Gastroesophageal sphincter (tissue), 3 donors: Measurements from ENCODE around the gene IL34.

ENCODE experiments used
- POLR2A ChIP-seq, 2 donors: fragments of 450-650 bp; IDR thresholded peaks; one replicate each; pipeline ENCODE4 v1.6.1; 2017; ENCODE audit warnings: antibody characterized with exemption in 2 of 2, mild to moderate bottlenecking in 2 of 2, moderate library complexity in 1 of 2
- TF ChIP-seq, protein P1 (sequence below), 4 experiments: fragments of 200-600 bp in 2 of 4; fragments of 450-650 bp in 2 of 4; sonication (generic) in 1 of 4; IDR thresholded peaks; one replicate each; pipeline ENCODE4 v1.5.1; 2017 to 2019; ENCODE audit warnings: antibody characterized with exemption in 4 of 4, mild to moderate bottlenecking in 2 of 4, moderate library complexity in 2 of 4

DNA sequence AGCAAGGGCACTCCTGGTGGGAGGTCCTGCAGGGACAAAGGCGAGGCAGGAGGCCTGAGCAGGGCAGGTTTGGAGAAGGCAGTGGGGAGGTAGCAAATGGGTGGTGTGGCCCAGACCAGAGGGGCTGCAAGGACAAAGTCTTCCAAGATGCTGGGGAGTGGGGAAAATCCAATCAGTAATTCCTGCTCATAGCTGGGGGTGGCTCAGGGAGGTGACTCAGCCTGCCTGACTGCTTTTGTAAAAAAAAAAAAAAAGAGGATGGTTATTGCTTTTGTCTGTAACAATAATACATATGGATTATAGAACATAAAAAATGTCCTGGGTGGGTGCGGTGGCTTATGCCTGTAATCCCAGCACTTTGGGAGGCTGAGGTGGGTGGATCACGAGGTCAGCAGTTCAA is 5.2 kb downstream of the IL34 start:
- TF ChIP-seq, protein P1, sequence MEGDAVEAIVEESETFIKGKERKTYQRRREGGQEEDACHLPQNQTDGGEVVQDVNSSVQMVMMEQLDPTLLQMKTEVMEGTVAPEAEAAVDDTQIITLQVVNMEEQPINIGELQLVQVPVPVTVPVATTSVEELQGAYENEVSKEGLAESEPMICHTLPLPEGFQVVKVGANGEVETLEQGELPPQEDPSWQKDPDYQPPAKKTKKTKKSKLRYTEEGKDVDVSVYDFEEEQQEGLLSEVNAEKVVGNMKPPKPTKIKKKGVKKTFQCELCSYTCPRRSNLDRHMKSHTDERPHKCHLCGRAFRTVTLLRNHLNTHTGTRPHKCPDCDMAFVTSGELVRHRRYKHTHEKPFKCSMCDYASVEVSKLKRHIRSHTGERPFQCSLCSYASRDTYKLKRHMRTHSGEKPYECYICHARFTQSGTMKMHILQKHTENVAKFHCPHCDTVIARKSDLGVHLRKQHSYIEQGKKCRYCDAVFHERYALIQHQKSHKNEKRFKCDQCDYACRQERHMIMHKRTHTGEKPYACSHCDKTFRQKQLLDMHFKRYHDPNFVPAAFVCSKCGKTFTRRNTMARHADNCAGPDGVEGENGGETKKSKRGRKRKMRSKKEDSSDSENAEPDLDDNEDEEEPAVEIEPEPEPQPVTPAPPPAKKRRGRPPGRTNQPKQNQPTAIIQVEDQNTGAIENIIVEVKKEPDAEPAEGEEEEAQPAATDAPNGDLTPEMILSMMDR (IDR thresholded peaks at IDR 0.05): no peak
- no peak for TF ChIP-seq POLR2A (IDR thresholded peaks at IDR 0.05)
